GM12892 (cell line): ENCODE data around the gene CCDC192.
"Not testable (repeated sequence)": the region's sequence is repeated elsewhere in the genome, so short reads cannot be mapped to it uniquely, and the experiment has no call there.

Source experiments
- POLR2A ChIP-seq: IDR thresholded peaks from 2 replicates; pipeline ENCODE4 v1.6.1; 2011; ENCODE audit warnings: low read depth, low read length, control low read depth
- TAF1 ChIP-seq: IDR thresholded peaks from 2 replicates; pipeline ENCODE4 v1.6.1; 2011; ENCODE audit warnings: low read depth, mild to moderate bottlenecking, control low read depth, low read length, borderline replicate concordance

GRCh38 chr5:127752503-127753265 is 49.5 kb downstream of the CCDC192 start:
- not testable (repeated sequence) for TF ChIP-seq TAF1, POLR2A
